ENCODE results near the gene ERI3.

DNA sequence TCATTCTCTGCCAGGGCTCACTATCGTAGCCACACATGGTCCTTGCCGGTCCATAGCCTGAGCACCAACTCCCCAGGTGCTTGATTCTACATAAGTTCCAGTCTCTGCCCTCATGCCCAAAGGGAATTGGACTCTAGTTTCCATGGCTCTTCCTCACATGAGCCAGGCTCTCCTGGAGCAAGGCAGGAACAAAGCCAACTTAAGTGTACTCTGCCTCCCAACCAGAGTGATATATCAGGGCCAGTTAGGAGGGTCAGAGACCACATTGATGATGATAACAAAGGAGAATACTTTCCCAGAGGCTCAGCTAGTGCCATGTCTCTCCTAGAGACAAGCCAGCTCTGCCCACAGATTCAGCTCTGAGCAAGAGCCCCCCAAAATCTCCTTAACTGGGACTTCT, 70.9 kb downstream of the ERI3 start:
- no peak for TF ChIP-seq RXRA (CRISPR knock-in tag; IDR thresholded peaks at IDR 0.05)
- TF ChIP-seq, protein P1, sequence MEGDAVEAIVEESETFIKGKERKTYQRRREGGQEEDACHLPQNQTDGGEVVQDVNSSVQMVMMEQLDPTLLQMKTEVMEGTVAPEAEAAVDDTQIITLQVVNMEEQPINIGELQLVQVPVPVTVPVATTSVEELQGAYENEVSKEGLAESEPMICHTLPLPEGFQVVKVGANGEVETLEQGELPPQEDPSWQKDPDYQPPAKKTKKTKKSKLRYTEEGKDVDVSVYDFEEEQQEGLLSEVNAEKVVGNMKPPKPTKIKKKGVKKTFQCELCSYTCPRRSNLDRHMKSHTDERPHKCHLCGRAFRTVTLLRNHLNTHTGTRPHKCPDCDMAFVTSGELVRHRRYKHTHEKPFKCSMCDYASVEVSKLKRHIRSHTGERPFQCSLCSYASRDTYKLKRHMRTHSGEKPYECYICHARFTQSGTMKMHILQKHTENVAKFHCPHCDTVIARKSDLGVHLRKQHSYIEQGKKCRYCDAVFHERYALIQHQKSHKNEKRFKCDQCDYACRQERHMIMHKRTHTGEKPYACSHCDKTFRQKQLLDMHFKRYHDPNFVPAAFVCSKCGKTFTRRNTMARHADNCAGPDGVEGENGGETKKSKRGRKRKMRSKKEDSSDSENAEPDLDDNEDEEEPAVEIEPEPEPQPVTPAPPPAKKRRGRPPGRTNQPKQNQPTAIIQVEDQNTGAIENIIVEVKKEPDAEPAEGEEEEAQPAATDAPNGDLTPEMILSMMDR (CRISPR knock-in tag; IDR thresholded peaks at IDR 0.05) = no peak
- TF ChIP-seq, protein P2, sequence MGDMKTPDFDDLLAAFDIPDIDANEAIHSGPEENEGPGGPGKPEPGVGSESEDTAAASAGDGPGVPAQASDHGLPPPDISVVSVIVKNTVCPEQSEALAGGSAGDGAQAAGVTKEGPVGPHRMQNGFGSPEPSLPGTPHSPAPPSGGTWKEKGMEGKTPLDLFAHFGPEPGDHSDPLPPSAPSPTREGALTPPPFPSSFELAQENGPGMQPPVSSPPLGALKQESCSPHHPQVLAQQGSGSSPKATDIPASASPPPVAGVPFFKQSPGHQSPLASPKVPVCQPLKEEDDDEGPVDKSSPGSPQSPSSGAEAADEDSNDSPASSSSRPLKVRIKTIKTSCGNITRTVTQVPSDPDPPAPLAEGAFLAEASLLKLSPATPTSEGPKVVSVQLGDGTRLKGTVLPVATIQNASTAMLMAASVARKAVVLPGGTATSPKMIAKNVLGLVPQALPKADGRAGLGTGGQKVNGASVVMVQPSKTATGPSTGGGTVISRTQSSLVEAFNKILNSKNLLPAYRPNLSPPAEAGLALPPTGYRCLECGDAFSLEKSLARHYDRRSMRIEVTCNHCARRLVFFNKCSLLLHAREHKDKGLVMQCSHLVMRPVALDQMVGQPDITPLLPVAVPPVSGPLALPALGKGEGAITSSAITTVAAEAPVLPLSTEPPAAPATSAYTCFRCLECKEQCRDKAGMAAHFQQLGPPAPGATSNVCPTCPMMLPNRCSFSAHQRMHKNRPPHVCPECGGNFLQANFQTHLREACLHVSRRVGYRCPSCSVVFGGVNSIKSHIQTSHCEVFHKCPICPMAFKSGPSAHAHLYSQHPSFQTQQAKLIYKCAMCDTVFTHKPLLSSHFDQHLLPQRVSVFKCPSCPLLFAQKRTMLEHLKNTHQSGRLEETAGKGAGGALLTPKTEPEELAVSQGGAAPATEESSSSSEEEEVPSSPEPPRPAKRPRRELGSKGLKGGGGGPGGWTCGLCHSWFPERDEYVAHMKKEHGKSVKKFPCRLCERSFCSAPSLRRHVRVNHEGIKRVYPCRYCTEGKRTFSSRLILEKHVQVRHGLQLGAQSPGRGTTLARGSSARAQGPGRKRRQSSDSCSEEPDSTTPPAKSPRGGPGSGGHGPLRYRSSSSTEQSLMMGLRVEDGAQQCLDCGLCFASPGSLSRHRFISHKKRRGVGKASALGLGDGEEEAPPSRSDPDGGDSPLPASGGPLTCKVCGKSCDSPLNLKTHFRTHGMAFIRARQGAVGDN (CRISPR knock-in tag; IDR thresholded peaks at IDR 0.05) = no peak
- TF ChIP-seq FOXK2 (IDR thresholded peaks at IDR 0.05) = no peak
- no peak for TF ChIP-seq NBN (conservative IDR thresholded peaks at IDR 0.05)
- TF ChIP-seq, protein P3, sequence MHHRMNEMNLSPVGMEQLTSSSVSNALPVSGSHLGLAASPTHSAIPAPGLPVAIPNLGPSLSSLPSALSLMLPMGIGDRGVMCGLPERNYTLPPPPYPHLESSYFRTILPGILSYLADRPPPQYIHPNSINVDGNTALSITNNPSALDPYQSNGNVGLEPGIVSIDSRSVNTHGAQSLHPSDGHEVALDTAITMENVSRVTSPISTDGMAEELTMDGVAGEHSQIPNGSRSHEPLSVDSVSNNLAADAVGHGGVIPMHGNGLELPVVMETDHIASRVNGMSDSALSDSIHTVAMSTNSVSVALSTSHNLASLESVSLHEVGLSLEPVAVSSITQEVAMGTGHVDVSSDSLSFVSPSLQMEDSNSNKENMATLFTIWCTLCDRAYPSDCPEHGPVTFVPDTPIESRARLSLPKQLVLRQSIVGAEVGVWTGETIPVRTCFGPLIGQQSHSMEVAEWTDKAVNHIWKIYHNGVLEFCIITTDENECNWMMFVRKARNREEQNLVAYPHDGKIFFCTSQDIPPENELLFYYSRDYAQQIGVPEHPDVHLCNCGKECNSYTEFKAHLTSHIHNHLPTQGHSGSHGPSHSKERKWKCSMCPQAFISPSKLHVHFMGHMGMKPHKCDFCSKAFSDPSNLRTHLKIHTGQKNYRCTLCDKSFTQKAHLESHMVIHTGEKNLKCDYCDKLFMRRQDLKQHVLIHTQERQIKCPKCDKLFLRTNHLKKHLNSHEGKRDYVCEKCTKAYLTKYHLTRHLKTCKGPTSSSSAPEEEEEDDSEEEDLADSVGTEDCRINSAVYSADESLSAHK (CRISPR knock-in tag; IDR thresholded peaks at IDR 0.05; ENCODE audit: borderline replicate concordance) = no peak
- no peak for TF ChIP-seq ZNF232 (CRISPR knock-in tag; IDR thresholded peaks at IDR 0.05; ENCODE audit: borderline replicate concordance)
- no peak for TF ChIP-seq NCOA1 (CRISPR knock-in tag; IDR thresholded peaks at IDR 0.05)
- no peak for TF ChIP-seq ZSCAN25 (CRISPR knock-in tag; IDR thresholded peaks at IDR 0.05)
- no peak for TF ChIP-seq ZNF143 (CRISPR knock-in tag; IDR thresholded peaks at IDR 0.05)
- no peak for TF ChIP-seq BORCS8-MEF2B (CRISPR knock-in tag; IDR thresholded peaks at IDR 0.05)
